NCI-H524 (cell line): Measurements from ENCODE around the gene TXNDC5.

Experiments used
- DNase-seq, 2 experiments: peaks; one replicate each; lab custom pipeline; 2025; lab: John Stamatoyannopoulos, UW

The TXNDC5 gene

GRCh38 chr6:7859591-7859990, 51.0 kb downstream of the TXNDC5 start:
- DNase-seq, result no peak

GRCh38 chr6:7851780-7852179, 58.8 kb downstream of the TXNDC5 start:
- no peak for DNase-seq

DNA sequence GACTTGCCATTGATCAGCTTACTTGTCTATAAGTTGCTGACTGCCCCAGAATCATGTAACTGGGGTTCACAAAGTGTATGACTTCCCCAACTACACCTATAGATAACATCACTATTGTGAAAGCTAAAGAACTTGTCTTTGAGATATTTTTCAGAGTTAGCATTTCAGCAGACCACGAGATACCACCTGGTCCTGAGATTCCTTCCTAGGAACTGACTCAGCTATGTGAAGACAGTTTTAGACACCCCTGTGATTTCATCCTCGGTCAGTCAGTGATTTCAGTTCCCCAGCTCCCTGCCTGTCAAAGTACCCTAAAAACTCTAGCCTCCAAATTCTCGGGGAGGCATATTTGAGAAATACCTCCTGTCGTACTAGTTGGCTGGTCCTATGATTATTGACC, 62.4 kb downstream of the TXNDC5 start:
- no peak for DNase-seq

- no peak for DNase-seq
Observed at GRCh38 chr6:7846966-7847818, 63.4 kb downstream of the TXNDC5 start.

DNA sequence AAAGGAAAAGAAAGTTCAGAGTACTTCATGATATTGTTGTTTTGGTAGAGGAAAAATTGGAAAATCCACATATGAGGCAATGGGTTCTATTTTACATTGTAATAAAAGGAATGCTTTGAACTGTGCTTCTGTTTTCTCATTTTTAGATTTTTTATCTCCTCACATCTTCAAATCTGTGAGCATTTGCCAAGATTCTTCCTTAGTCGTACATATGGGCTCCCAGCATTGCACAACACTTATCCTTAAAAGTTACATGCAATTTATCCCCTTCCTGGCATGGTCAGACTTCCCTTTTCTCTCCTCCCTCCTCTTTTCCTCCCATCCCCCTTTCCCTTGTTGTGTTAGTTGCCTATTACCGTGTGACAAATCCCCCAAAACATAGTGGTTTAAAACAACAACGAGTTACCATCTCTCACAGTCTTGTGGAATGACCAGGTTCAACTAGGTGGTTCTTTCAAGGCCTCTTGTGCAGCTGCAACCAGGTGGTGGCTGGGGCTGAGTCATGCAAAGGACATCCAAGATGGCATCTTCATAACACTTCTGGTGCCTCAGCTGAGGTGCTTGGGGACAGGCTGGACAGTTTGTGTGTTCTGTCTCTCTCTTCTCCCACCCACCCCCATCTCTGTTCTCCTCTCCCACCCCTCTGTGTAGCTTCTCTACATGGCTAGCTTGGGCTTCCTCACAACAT, 68.7 kb downstream of the TXNDC5 start:
- no peak for DNase-seq

DNA sequence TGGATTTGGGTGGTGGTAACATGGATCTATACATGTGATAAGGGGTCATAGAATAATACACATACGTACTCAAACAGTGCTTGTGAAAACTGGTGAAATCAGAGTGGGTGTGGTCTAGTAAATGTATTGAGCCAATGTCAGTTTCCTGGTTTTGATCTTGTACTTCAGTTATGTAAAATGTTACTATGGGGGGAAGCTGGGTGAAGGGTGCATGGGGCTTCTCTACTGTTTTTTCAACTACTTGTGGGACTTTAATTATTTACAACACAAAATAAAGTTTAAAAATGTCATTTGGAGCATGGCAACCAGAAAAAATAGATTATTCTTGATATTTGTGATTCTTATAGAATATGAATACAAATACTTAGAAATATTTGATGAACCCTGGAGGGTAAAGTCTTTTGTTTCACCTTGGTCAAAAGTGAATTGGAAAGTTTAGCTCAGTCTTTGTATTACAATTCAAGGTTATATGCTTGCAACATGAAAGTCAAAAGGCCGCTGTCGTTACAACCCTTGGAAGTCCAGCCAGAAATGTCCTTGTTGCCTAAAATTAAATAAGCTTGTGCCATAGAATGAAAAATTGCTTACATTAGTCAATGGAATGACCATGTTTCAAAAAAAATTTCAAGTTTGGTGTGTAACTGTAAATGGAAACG, 74.1 kb downstream of the TXNDC5 start:
- DNase-seq, result no peak

- DNase-seq, result no peak
Observed at GRCh38 chr6:7833751-7834070, 76.9 kb downstream of the TXNDC5 start.

DNA sequence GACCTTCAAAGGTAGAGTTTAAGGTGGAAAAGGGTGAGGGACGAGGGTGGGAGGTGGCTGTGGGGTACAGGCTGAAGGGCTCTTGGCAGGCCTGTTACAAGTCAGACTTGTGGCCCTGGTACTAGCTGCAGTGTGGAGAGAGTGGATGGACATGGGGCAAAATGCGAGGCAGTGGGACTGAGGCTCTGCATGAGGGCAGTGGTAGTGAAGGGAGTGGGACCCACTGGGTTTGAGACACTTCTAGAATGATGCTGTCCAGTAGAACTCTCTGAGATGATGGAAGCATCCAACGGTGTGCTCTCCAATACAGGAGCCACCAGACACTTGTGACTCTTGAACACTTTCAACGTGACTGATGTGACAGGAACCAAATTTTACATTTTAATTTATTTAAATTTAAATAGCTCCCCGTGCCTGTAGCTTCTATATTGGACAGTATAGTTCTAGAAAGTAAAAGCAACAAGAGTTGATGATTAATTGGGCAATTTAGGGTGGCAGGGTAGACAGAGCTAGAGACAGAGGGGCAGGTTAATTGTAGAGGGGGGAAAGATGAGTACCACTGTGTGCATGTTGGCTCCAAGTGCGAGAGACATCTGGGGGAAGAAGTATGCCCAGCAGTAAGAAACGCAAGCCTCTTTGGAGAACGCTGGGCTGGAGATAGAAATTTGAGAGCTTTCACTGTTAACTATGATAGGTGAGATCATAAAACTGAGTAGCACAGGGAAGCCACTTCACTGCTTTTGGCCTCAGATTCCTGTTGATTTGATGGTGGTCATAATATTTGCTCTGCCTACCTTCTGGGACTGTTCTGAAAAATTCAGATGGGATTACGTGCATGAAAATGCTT, 77.5 kb downstream of the TXNDC5 start:
- no peak for DNase-seq
